Hepatocyte (in vitro differentiated cells): ENCODE data around the gene IL2RG.

Experiments used
- CTCF ChIP-seq: fragments of 200-600 bp; sonication (generic); IDR thresholded peaks from 2 replicates; pipeline ENCODE4 v1.5.1; 2016; ENCODE audit warnings: antibody characterized with exemption, mild to moderate bottlenecking; ENCODE audit not compliant: poor library complexity
- EZH2 ChIP-seq: fragments of 200-600 bp; sonication (generic); IDR thresholded peaks from 2 replicates; pipeline ENCODE4 v1.6.1; 2016; ENCODE audit warnings: antibody characterized with exemption, mild to moderate bottlenecking, borderline replicate concordance
- EZH2phosphoT487 ChIP-seq: fragments of 200-600 bp; sonication (generic); IDR thresholded peaks from one replicate; pipeline ENCODE4 v1.6.1; 2018; ENCODE audit warnings: antibody characterized with exemption, mild to moderate bottlenecking, low read depth, moderate library complexity; ENCODE audit not compliant: unreplicated experiment, severe bottlenecking

GRCh38 chrX:71091263-71091662 lies 20.1 kb downstream of the IL2RG start:
- TF ChIP-seq CTCF (no peak), EZH2 (no peak), EZH2phosphoT487 (no peak)
